Measurements from ENCODE around the gene NKAIN2. TPM values are rescaled to one million over a fixed set of nuclear protein-coding genes. Genes with fewer than 3 reads are reported as not detected.

Gene NKAIN2
- total RNA-seq, 1 donor from 2014 or later: not detected

DNA sequence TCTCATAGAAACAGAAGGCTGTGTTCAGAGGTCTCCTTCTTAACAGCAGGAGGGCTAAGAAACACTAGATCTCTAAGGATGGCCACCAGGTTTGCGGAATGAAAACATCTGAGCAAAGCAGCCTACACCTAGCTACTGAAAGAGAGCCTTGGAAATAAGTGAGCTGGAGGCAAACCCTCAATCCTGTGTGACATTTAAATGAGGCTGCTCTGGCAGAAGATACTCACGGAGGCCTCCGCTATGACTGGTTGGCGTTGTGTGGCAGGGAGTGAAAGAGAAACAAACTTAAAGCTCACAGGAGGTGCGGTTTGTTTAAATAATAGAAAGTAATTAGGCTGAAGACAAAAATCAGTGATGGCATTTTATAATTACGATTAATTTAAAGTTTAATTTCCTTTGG lies 996.6 kb downstream of the NKAIN2 start:
- no peak for DNase-seq (ENCODE audit: low read depth in 2 of 2)

DNA sequence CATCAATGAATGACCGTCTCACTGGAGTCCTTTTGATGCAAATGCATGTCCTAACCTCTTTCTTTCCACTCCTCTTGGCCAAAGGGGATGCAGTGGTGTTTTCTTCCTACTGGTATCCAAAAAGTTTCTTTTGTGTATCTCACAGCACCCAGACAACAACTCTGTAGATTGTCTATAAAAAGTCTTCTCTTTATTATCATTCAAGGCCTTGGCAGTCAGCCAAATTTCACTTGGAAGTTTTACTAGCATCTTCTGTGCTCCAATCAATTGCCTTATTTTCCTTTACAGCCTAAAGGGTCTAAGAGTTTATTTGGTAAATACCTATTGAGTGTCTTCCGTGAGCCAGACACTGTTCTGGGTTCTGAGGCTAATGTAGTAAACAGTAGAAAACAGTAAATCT lies 1008.4 kb downstream of the NKAIN2 start:
- DNase-seq (ENCODE audit: low read depth in 2 of 2): no peak

DNA sequence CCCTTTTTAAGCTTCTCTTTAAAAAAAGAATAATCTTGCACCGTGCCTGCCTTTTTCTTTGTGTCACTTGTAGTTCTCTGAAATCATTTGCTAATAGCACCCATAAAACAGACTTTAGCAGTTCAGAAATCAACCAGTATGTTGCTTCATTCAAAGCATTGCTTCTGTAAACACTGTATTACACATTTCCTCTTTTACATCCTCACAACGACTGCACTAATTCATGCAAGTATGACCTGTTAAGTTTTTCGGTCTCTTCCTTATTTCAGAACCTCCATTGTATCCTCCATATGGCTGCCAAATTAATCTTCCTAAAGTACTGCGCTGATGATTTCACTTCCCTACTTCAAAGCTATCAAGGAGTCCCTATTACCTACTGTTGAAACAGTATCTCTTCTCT lies 1015.7 kb downstream of the NKAIN2 start:
- peak in 1 of 2 donors; percentile 18 for DNase-seq (ENCODE audit: low read depth in 2 of 2)

DNA sequence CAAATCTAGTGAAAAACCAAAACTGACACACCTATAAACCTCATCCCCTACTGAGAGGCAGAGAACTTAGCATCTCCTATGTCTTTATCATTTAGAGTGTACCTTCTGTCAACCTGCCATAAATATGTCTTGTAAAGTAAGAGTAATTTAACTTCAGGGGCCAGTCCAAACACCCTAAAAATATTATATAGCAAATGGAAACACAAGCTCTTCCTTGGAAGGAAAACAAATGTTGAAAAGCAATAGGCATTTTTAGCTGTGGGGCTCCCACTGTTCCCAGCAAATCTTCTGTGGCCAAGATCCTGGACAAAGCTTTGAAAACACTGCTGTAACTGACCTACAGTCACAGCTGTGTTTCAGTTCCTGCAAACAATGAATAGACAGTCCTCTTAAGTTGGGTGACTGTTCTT lies 1018.5 kb downstream of the NKAIN2 start:
- no peak for DNase-seq (ENCODE audit: low read depth in 2 of 2)

DNA sequence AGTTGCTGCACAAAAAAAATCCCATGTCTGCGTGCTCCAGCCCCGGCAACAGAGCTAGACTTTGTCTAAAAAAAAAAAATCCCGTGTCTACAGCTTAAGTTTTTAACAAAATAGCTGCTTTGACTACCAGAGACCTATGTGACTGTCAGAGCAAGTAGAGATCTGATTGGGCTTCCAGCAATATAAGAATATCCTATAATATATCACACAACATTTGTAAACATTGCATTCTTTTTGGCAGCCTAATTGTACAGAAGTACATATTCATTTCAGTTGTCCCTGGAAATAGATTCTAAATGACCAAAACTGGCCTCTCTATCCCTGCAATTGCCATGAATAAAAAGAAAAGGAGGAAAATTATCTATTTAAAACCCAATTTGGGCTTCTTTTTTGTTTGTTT lies 1019.1 kb downstream of the NKAIN2 start:
- DNase-seq (ENCODE audit: low read depth in 2 of 2): no peak

DNA sequence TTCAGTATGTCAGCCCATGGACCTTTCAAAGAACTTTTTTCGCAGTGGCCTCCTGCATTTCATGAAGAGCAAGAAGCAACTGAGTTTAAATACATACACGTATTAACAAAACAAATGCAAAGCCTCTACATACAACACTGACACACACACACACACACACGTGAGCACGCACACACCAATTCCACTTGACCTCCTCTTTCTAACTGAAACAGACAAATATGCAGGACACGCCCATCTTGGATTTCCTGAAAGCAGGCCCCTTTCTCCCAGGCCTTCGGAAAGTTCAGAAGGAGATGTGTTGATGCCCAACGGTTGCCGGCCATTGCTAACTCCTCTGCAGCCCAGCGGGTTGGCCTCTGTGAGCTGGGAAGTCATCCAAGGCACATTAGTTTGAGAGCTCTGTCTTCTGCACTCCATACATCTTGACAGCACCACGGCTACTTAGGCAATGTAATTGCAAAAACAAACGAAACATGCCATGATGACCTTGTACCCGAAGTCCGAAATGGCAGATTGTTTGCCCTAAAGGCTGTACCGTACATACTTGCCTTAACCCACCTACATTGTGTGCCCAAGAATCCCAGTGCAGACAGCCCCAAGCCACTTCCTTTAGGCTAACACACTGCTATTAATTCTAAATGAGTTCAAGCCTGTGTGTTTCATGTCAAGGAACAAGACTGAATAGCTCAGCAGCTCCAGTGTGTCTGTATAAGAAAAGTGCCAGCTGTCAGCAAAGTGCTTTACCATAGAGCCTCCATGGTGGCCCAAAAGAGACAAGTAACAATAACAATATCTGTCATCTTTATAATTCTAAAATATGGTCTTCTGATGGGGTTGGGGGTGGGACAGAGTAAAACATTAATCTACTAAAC lies 1019.8 kb downstream of the NKAIN2 start:
- DNase-seq (ENCODE audit: low read depth in 2 of 2): no peak

DNA sequence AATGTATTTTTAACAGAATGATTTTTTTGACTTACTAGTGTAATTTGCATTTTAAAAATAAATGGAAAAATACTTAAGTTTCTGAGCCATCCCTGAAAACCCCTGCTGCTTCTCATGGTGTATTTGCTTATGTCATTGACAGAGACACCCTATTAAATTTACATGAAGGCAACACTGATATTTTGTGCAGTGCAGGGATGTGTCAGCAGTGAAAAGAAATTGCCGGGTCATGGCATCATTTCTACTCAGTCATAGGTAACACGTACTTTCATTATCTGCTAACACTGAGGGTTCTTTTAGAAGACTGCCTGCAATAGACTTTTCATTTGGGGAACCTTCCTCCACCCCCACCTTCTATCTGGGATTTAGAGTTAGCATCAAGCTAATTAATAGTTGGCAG lies 1021.9 kb downstream of the NKAIN2 start:
- no peak for DNase-seq (ENCODE audit: low read depth in 2 of 2)

DNA sequence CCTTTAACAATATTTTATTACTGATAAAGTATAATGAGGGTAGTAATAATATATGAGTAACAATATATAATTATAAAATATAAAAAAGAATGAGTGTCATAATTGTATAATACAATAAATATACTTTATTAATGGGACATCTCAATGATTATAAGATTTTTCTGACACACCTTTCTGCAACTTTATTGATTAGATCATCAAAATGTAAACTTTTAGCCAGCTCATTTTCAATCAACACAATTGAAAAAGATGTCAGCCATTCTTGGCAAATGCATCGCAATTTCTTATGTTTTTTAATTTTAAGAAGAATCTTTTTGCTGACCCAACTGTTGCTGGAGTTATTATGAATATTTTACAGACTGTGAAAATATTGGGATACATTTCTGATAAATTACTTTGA lies 1026.2 kb downstream of the NKAIN2 start:
- DNase-seq (ENCODE audit: low read depth in 2 of 2): no peak

DNA sequence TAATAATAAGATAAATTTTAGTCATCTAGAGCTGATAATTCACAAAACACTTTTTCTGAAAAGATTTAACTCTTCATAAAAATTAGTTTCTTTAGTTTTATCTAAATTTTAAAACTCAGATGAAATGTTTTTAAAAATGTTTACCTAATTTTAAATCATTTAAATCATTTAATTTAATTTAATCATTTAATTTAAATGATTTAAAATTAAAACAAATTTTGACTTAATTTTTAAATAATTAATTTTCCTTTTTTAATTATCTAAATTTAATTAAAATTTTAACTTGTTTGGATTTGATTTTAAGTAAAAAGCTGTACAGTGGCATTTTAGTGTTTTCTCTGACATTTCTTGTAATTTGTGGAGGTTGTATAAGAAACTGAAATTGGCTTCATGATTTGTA lies 1026.8 kb downstream of the NKAIN2 start:
- no peak for DNase-seq (ENCODE audit: low read depth in 2 of 2)

DNA sequence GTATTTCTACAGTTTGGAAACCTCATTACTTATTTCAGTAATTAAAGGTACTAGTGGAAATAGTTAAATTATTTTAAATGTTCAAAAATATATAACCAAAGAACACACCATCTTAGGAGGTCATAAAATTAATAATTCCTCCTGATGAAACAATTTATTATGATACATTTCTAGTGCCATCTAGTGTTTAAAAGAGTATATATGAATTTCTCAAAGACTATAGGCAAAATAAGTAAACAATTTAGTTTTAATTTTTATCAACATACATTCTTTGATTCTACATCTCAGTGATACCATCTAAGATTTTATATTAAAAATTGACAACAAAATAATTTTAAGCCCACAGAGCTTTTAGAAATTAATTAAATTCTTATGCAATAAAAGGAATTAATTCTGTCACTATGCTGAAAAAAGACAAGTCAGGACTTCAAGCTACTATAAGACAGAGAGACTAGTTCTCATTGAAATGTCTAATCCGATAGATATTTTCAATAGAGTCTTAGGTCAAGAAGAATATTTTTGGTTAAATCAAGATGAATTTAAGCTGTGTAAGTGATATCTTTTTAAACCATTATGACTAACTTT lies 1050.8 kb downstream of the NKAIN2 start:
- no peak for DNase-seq (ENCODE audit: low read depth in 2 of 2)

DNA sequence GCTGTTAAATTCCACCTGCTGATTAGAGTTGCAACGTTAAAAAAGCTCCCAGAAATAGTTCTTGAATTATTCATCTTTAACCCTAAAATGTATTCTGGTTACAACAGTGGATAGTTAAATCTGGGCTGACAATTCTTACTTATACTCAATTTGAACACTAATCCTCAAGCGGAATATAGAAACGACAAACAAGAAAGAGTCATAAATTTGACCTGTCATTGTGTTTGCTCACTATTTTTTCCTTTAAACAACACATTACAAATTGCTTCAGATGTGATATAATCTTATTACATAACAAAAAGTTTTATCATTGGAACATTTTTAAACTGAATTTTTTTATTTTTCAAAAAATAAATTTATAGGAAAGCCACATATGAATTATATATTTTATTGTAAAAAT lies 1054.1 kb downstream of the NKAIN2 start:
- DNase-seq (ENCODE audit: low read depth in 2 of 2): no peak

DNA sequence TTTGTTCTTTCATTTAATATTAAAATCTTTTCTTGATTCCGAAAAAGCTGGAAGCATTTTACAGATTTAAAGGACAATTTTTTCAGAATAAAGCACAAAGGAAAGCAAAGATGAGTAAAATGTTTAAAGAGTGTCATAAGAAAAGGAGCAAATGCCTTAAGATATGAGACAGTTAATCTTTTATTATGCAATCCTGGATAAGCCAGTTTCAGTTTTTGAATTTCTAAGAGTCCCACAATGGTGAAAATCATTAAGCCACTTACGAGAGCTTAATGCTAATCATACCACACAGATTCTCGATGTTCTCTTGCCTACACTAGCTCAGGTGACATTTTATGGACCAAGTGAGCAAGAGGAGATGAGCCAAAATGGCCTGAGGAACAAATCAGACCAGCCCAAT lies 1054.9 kb downstream of the NKAIN2 start:
- DNase-seq (ENCODE audit: low read depth in 2 of 2): no peak

DNA sequence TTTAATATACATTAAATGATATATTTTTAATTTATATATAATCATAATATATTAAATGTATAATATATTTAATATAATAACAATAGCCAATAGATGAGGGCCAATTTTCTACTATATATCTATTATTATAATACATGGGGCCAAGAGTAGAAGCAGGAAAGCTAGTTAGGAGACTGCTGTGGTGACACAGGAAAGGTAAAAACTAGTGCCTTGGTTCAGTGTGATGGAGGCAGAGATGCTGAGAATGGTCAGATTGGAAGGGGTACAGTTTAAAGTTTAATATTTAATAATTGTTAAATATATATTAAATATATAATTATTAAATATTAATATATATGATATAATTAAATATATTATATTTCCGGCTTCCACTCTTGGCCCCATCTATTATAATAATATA lies 1055.7 kb downstream of the NKAIN2 start:
- DNase-seq (ENCODE audit: low read depth in 2 of 2): no peak

DNA sequence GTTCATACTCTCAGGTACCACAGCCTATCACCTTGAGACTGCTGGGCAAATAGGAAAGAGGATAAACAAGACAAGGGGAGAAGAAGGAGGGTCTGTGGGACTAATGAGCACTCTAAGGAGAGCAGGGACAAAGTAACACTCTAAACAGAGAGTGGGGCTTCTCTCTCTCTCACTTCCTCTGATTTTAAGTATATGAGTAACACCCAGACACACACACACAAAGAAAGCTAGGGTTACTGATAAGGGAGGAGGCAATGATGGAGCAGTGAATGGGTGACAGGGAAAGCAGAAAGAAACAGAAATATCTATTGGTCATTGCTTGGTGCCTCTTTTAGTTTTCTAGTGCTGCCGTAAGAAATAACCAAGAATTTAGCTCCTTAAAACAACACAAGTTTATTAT lies 1062.4 kb downstream of the NKAIN2 start:
- no peak for DNase-seq (ENCODE audit: low read depth in 2 of 2)

DNA sequence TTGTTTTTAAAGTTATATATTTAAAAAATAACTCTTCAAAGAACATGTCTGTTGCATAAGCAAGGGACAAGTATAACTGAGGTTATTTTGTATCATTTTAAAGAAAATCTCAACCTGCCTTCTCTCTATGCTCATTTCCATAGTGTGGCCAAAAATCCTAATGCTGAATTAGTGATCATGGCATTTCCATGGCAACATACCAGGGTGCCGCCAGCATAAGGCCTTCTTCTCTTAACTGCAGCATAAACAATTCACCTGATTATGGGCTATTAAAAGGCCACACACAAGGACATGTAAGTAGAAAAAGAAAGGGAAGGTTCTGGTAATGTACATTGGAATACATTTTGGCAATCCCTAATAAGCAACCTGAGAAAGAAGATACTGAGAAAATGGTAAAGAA lies 1063.5 kb downstream of the NKAIN2 start:
- no peak for DNase-seq (ENCODE audit: low read depth in 2 of 2)

DNA sequence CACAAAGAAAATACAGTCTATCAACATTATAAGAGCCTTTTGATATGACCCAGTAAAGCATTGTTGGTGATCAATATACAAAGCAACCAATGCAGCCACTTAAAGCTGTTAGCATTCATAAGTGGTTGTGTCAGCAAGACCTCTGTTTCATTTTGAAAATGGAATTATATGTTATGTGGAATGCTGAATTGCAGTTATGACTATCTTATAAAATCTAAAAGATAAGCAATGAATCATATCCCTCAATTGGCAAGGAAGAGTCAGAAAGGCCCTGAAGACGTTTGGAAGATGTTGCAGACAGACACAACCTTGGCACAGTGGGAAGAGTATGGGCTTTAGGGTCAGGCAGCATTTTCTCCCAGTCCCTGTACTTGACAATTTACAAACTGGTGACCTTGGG lies 1064.8 kb downstream of the NKAIN2 start:
- no peak for DNase-seq (ENCODE audit: low read depth in 2 of 2)

DNA sequence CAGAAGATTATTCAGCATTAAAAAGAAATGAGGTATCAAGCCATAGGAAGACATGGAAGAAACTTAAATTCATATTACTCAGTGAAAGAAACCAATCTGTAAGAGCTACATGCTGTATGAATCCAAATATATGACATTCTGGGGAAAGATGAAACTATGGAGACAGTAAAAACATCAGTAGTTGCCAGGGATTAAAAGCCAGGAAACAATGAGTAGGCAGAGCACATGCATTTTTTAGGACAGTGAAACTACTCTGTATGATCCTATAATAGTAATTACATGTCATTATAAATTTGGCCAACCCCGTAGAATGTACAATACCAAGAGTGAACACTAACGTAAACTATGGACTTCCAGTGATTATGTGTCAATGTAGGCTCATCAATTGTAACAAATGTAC lies 1065.8 kb downstream of the NKAIN2 start:
- peak; percentile 12 to 64 for DNase-seq (ENCODE audit: low read depth in 2 of 2)

DNA sequence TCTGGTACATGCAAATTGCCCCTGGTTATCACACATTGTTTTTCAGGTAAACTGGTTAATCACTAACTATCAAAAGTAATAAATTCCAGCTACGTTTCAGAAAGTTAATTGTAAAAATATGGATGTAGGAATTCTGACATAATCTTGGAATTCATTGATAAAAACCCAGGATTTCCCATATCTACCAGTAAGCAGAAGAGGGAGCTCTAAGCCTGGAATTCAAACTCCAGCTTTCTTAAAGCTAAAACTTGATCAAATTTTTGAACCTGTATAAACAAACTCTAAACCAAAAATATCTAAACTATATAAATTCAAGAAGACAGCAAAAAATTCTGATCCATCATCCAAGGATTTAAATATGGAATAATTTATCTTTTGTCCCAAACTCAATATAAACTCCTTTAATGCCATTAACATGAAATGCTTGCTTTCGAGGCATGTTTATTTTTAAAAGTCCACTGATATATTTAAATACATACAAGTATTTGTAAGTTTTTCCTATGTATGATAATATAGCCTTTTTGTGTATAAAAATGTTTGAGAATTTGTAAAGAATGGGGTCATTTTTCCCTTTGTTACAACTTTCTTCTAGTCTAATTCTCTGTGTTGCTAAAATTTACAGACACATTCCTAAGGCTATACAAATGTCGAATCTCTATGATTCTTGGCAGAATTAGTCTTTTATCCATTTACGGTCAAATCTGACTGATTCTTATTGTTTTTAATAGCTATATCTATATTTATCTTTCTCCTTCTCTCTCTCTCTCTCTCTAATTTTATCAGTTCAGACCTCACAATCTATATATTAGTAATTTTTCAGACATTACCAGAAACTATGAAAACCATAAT lies 1067.2 kb downstream of the NKAIN2 start:
- DNase-seq (ENCODE audit: low read depth in 2 of 2): peak; percentile 58 to 65

DNA sequence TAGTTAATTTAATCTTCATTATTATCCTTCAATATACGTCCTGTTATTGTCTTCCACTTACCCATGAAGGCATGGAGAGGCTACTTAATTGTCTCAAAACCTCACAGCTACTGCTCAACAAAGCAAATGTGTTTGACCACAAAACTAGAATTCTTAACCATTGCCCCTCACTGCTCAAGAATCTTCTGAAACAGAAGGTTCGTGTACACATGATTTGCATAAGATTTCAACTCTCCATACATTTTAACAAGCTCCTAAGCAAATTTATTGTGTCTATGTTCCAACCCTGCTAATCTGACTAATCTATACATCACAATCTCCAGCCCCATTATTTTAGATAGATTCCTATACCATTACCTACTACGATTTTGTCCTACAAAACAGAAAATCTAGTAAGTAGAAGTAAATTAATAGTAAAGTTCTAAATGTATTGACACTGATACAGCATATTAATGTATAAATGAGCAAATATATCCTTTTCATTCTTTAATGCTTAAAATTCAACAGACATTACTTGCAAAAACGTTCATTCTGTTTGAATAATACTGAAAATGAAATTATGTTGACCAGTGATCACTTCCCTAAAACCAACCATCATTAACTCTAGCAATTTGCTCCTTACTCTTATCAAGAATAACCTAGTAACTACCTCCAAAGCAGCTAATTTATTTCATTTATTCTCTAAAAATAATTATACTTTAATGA lies 1068.8 kb downstream of the NKAIN2 start:
- DNase-seq (ENCODE audit: low read depth in 2 of 2): no peak

DNA sequence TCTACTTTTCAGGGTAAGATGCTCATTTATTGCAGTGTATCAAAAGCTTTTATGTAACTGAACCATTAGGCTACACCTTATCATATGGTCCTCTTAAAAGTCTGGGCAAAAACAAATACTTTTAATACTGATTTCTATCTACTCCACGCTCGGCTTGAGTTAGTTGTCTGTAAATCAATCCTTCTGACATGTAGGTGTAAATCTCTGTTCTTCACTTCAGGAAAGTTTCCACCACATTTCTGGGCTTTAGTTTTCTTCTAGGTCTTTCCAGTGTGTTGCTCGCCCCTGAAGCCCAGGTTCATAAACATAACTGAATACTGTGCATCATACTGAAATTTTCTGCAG lies 1069.4 kb downstream of the NKAIN2 start:
- no peak for DNase-seq (ENCODE audit: low read depth in 2 of 2)

All from lung microvascular endothelial cell (primary cell).